Naive B cell (primary cell): ENCODE results near the gene PDGFA. TPM values are rescaled to one million over a fixed set of nuclear protein-coding genes. Genes with fewer than 3 reads are reported as not detected.

Source experiments
- ATAC-seq, 2 donors: fragments of 150-1000 bp; cut with Tn5 transposase; 2 replicates each; pipeline ENCODE4 v1.10.0; 2021; ENCODE audit warnings: low read depth in 2 of 2, mild to moderate bottlenecking in 2 of 2, moderate library complexity in 2 of 2
- DNase-seq: peaks from one replicate; pipeline ENCODE4 v3.0.0; 2022
- H3K27ac Mint-ChIP-seq, 6 donors: one replicate each; pipeline ENCODE4 v1.8.0; 2020 to 2022; ENCODE audit warnings: mild to moderate bottlenecking in 6 of 6, mixed read lengths in 6 of 6, moderate library complexity in 5 of 6, inconsistent platforms in 2 of 6
- H3K27me3 Mint-ChIP-seq, 3 donors: one replicate each; pipeline ENCODE4 v1.8.0; 2021 to 2022; ENCODE audit warnings: mixed read lengths in 3 of 3, mild to moderate bottlenecking in 1 of 3
- H3K36me3 Mint-ChIP-seq, 2 donors: one replicate each; pipeline ENCODE4 v1.8.0; 2020 to 2022; ENCODE audit warnings: mixed read lengths in 2 of 2, inconsistent platforms in 1 of 2, mild to moderate bottlenecking in 1 of 2
- H3K4me1 Mint-ChIP-seq, 3 donors: one replicate each; pipeline ENCODE4 v1.8.0; 2020 to 2022; ENCODE audit warnings: mixed read lengths in 3 of 3, inconsistent platforms in 1 of 3, mild to moderate bottlenecking in 1 of 3, moderate library complexity in 1 of 3
- H3K4me3 Mint-ChIP-seq, 8 donors: one replicate each; pipeline ENCODE4 v1.8.0; 2020 to 2022; ENCODE audit warnings: mild to moderate bottlenecking in 8 of 8, mixed read lengths in 8 of 8, moderate library complexity in 8 of 8, inconsistent platforms in 2 of 8
- H3K9me3 Mint-ChIP-seq, 7 donors: one replicate each; pipeline ENCODE4 v1.8.0; 2020 to 2022; ENCODE audit warnings: mixed read lengths in 7 of 7, mild to moderate bottlenecking in 5 of 7, inconsistent platforms in 2 of 7, moderate library complexity in 1 of 7
- polyA plus RNA-seq, 6 donors: library from polyadenylated mRNA; unstranded; fragments of 300-500 nt; fragmentation: Illumina TruSeq; gene quantifications; one replicate each; pipeline ENCODE4 v1.2.3, GENCODE V29; 2021; ENCODE audit warnings: low read depth in 6 of 6

Gene PDGFA
- polyA plus RNA-seq, 6 donors from 2014 or later, result 0.12 TPM; not detected in 5

DNA sequence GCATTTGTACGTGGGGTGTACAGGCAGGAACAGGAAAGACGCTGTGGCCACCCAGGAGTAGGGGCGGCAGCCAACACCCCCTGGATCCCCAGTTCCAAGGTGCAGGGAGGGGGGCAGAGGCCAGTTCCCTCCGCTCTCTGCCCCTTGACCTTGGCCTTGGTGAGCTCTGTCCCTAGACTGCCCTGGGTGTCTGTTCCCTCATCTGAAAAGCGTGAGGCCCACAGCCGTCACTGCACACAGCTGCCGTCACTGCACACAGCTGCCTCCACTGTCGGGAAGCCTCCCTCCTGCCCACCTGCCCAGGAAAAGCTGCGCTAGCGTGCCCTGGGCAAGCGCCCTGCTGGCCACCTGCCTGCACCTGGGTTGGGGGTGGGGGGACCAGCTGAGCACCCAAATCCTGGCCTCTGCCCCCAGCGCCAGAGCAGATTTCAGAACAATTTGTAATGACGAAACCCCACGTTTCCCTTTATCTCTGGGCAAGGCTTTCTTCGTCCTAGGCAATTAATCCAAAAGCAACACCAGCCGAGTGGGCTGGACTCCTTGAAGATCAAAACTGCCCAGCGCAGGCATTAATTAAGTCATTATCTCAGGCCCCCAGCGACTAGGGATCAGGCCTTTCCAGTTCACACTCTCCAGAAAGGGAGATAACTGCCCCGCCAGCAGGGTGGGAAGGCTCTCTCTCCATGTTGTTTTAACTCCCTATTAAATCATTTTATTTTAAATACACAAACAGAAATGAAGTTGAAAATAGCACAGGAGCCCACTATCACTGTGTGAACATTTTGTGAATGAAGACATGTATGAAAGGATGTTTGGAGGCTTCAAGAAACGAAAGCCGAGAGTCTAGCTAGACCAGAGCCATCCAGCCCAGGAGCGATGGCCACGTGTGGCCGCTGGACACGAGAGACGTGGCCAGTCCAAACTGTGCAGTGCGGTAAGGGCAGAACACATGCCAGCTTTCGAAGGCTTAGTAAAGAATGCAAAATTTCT, 4.0 kb upstream of the PDGFA start:
- H3K36me3 Mint-ChIP-seq, result no peaks in the 10 kb centered on the region
- peak overlapping the region in 3 of 6 donors; percentile 11 to 64 (median 59) for H3K27ac Mint-ChIP-seq
- ATAC-seq (no peak), DNase-seq (no peak)
- peaks cover 6 to 12% (median 6%) of the 10 kb centered on the region in 3 donors for H3K4me1 Mint-ChIP-seq
- H3K9me3 Mint-ChIP-seq, result no peaks in the 10 kb centered on the region
- H3K4me3 Mint-ChIP-seq, result peak overlapping the region; percentile 23 to 77 (median 56)
- H3K27me3 Mint-ChIP-seq, result peaks cover 3 to 16% (median 4%) of the 10 kb centered on the region in 3 donors

DNA sequence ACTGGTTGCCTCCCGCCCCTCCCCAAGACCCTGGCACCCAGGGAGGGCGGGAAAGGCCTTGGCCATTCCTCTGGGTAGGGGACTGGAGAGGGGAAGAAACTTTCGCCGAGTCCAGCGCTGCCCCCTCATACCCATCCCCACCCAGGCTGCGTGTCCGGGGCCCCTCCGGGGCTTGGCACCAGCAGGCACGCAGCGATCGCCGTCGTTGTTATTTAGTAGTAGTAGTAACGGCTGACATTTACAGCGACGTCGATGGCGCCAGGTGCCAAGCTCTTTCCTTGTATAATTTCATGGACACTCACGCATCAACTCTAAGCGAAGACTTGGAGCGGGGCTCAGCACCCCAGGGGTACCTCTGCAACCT, 3.3 kb upstream of the PDGFA start:
- Mint-ChIP-seq H3K4me3 (peak overlapping the region in 7 of 8 donors; percentile 9 to 77 (median 57)), H3K27ac (peak overlapping the region in 1 of 6 donors; percentile 59), H3K4me1 (peaks cover 8 to 13% (median 10%) of the 10 kb centered on the region in 3 donors), H3K27me3 (peaks cover 4 to 22% (median 8%) of the 10 kb centered on the region in 3 donors), H3K36me3 (no peaks in the 10 kb centered on the region), H3K9me3 (no peaks in the 10 kb centered on the region)
- DNase-seq (no peak), ATAC-seq (no peak)

DNA sequence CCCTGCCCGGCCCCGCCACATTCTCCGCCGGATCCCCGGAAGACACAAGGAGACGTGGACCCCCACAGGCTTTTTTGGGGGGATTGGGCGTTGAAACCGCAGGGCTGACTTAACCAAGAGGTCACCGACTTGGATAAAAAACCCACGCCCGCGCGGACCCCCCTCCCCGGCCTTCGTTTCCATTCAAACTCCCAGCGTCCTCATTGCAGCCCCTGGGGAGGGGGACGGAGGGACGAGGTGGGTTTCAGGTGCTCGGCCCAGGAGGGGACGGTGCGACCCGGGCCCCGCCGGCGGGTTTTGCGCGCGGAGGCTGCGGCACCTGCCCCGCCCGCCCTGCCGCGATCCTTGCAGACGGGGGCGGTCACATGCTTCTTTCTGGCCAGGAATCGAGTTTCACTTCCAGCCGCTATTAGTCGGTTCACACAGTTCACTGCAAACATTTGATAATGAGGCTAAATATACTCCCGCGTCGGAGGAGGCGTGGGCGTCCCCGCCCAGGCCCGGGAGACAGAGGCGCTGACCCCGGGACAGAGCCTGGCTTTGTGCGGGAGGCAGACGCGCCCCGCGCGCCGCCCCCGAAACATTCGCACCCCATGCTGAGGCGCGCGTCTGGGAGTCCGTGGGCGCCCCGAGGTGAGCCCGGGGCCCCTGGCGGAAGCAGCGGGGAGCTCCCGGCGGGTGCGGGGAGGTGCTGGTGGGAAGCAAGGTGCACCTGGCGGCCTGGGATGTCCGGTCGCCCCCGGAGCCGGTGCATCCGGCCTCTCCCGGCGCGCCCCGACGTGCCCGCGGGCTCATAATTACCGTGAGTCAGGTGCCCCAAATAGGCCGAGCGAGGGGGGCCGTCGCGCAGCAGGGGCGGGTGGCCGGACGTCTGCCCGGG, 2.7 kb upstream of the PDGFA start:
- Mint-ChIP-seq H3K4me3 (peak overlapping the region; percentile 70 to 82 (median 76)), H3K36me3 (no peaks in the 10 kb centered on the region), H3K27ac (peak overlapping the region in 2 of 6 donors; percentile 57 to 94), H3K27me3 (peaks cover 7 to 26% (median 8%) of the 10 kb centered on the region in 3 donors), H3K4me1 (peaks cover 12 to 18% (median 13%) of the 10 kb centered on the region in 3 donors), H3K9me3 (no peaks in the 10 kb centered on the region)
- DNase-seq (peak; percentile 64), ATAC-seq (peak; percentile 71 to 74)

DNA sequence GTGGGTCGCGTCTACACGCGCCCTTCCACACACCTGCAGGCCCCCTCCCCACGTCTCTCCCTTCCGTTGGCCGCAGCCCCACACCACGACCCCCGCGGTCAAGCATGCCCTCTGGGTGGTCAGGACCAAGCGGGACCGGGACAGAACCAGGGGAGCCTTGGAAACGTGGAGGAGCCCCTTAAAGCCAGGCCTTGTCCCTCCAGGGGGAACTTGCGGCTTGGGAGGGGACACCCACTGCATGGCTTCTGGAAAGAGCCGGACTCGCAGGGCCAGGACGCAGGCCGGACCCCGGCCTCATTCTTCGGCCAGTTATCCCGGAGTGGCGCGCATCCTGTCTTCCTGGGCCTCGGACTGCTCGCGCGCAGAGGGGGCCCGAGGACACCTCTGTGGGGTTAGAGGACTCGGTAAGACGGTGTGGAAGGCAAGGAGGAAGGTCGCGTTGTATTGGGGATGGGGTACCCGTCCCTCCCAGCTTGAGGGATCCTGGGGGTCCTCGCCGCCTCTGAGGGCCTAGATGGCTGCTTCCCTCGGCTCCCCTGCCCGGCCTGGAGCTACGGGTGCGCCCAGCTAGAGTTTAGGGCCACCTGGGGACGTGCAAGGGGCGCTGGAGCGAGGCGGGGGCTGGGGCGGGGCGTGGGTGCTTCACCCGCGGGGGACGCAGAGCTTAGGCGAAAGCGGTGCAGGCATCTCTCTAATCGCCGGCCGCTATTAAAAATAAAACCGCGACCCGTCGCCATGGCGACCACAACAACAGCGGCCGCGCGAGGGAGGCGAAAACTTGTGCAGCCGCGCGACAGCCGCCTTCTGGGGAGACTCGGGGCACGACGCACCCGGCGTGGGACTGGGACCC, 1.8 kb upstream of the PDGFA start:
- DNase-seq (peak; percentile 43), ATAC-seq (peak; percentile 29 to 46)
- Mint-ChIP-seq H3K27ac (peak overlapping the region in 2 of 6 donors; percentile 30 to 57), H3K9me3 (no peaks in the 10 kb centered on the region), H3K4me3 (peak overlapping the region; percentile 70 to 82 (median 76)), H3K27me3 (peaks cover 7 to 26% (median 11%) of the 10 kb centered on the region in 3 donors), H3K4me1 (peaks cover 12 to 18% (median 13%) of the 10 kb centered on the region in 3 donors), H3K36me3 (no peaks in the 10 kb centered on the region)

DNA sequence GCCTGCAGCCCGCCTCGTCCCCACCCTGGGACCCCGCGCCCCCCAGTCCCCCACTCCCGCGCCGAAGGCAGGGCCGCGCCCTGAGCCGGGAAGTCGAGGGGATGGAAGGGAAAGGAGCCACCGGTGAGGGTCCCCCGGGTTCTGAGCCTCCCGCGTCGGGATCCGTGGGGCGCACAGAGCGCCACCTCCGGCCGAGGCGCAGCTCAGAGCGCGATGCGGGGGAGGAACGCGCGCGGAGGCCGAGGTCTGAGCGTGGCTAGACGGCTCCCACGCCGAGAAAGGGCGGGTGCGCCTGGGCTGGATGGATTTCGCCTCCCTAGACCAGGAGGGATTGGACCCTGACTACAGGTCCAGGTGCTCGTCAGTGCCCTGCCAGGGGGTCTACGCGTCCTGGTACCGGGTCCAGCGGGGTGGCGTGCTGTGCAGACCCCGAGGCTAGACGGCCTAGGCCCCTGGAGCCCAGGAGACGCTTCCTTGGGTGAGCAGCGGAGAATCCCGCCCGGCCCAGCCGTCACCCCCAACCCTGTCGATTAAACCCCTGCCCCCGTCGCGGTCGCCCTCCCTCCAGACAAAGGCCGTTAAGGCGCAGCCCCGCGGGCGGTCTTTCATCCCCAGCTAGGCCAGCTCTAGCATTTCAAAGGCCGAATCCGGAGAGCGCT, 986 bp upstream of the PDGFA start:
- Mint-ChIP-seq H3K9me3 (no peaks in the 10 kb centered on the region), H3K4me1 (peaks cover 12 to 18% (median 13%) of the 10 kb centered on the region in 3 donors), H3K36me3 (no peaks in the 10 kb centered on the region), H3K4me3 (peak overlapping the region in 6 of 8 donors; percentile 25 to 82 (median 54)), H3K27me3 (peaks cover 7 to 33% (median 16%) of the 10 kb centered on the region in 3 donors), H3K27ac (no peak overlapping the region)
- DNase-seq (no peak), ATAC-seq (no peak)

DNA sequence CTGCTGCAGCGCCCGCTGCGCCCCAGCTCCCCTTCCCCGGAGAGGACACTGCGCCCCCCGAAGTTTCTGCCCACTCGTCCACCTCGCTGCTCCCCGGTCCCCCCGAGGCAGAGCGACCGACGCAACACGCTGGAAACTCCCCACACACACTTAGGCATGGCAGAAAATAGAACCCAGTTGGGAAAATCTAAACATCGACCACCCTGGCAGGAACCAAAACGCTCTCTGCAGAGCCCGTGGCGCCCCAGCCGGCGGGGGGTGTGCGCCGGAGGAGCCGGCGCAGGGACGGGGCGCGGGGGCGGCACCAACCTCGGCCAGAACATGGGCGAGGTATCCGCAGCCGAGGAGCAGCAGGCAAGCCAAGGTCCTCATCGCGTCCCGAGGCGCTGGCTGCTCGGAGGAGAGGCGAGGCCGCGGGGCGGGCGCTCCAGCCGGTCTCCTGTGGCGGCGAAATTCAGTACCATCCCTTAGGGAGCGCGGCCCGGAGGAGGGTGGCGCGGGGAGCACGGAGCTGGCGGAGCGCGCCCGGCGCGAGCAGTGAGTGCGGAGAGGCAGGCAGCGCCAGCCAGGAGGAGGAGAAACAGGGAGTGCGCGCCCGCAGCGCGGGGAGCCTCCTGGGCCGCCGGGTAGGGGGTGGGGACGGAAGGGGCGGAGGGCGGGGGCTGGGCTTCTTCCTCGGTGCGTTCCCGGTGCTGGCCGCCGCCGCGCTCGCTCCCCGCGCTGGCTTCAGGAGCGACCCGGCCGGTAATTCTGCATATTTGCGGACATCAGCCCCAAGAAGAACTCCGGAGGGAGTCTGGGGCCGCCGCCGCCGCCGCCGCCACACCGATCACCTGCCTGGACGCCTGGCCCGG, 789 bp downstream of the PDGFA start:
- peaks cover 12 to 21% (median 13%) of the 10 kb centered on the region in 3 donors for H3K4me1 Mint-ChIP-seq
- H3K9me3 Mint-ChIP-seq, result no peaks in the 10 kb centered on the region
- H3K4me3 Mint-ChIP-seq, result peak overlapping the region; percentile 57 to 92 (median 80)
- DNase-seq (no peak), ATAC-seq (no peak)
- H3K27me3 Mint-ChIP-seq, result peaks cover 7 to 29% (median 16%) of the 10 kb centered on the region in 3 donors
- H3K36me3 Mint-ChIP-seq, result no peaks in the 10 kb centered on the region
- H3K27ac Mint-ChIP-seq, result peak overlapping the region in 2 of 6 donors; percentile 29 to 47

DNA sequence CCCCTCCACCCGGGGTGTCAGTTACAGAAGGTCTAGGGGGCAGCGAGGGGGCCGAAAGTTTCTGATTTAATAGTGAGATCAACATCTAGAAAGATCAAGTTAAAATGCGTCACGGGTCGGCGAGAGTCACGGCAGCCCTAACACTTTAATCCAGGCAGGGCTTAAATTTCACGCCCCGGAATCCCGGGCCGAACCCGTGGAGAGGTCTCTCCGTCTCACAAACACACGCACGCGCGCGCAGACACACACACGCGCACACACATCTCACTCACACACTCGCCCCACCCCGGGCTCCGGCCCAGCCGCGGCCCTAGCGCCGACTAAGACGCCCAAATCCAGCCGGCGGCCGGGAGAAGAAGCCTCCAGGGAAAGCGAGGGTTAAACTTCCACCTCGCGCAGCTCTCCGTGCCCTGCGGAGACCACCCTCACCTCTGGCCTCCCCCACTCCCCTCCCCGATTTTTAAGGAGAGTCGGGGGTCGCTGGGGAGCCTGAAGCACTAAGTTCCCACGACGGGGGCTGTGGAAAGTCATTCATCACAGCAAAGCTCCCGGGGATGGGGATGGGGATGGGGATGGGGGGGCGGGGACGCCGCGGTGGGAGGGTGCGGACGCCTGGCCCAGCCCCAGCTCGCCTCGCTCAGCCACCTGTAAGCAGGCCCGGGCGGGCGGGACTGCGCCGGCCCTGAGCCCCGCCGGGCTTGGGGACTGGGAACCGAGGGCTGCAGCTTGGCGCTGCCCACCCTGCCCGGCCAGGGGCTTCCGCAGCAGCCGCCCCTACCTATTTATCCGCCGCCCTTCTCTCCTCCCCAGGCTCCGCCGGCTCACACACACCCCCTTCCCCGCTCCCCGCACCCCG, 1.6 kb downstream of the PDGFA start:
- no peaks in the 10 kb centered on the region for H3K36me3 Mint-ChIP-seq
- ATAC-seq, result no peak
- peak overlapping the region in 1 of 6 donors; percentile 68 for H3K27ac Mint-ChIP-seq
- H3K27me3 Mint-ChIP-seq, result peaks cover 7 to 33% (median 16%) of the 10 kb centered on the region in 3 donors
- peaks cover 12 to 17% (median 13%) of the 10 kb centered on the region in 3 donors for H3K4me1 Mint-ChIP-seq
- no peaks in the 10 kb centered on the region for H3K9me3 Mint-ChIP-seq
- peak overlapping the region; percentile 77 to 92 (median 82) for H3K4me3 Mint-ChIP-seq
- no peak for DNase-seq

DNA sequence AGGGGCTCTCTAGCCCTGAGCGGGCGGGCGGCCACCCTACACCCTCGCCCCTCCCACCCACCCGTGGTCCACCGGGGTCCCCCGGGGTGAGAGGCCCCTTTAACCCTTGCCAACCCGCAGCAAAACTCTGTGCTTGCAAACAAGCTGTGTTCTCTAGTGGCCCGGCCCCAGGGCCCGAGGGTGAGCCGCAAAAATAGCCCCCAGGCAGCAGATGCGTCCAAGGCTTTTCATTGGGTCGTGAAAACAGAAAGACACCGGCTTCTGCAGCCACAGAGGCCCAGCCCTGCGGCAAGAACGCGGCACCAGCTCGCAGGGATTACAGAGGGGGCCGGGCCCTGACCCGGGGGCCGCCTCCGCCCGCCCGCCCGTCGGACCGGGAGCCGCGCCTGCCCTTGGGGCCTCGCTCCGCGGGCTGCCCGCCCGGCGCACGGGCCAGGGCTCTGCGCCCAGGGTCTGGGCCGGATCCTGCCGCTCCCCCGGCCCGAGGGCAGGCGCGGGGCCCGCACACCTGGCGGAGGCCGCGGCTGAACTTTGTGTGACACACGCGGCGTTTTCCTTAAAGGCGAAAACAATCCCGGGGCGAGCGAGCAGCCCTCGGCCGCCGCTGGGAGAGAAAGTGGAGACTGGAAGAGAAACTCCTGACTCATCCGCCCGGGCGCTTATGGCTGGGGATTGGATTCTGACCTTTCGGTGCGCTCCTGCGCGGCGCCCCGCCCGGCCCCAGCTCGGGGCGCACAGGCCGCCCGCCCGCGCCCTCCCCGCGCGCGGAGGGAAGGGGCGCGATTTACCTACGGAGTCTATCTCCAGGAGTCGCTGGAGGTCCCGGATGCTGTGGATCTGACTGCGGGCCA, 2.8 kb downstream of the PDGFA start:
- Mint-ChIP-seq H3K27me3 (peaks cover 4 to 33% (median 16%) of the 10 kb centered on the region in 3 donors), H3K4me3 (peak overlapping the region in 4 of 8 donors; percentile 11 to 70 (median 38)), H3K36me3 (no peaks in the 10 kb centered on the region), H3K9me3 (no peaks in the 10 kb centered on the region), H3K4me1 (peaks cover 12 to 17% (median 13%) of the 10 kb centered on the region in 3 donors), H3K27ac (no peak overlapping the region)
- no peak for DNase-seq
- ATAC-seq, result no peak

DNA sequence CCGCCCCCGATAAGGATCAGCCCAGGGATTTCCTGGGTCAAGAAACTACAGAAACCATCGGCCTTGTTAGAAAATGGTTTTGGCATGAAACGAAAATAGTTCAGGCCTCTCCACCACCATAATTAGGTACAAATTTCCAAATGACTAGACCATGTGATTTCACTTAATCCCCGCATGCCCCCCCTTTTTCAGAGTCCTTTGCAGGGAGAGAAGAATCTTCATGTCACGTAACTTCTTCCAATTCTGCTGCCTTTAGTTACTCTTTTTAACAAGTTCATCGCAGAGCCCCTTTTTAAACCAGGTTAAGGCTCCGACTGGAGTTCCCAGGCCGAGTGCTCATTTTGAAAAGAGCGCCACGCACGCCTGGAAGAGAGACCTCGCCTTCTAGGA, 3.4 kb downstream of the PDGFA start:
- Mint-ChIP-seq H3K9me3 (no peaks in the 10 kb centered on the region), H3K4me1 (peaks cover 8 to 13% (median 12%) of the 10 kb centered on the region in 3 donors), H3K36me3 (no peaks in the 10 kb centered on the region), H3K27ac (no peak overlapping the region), H3K4me3 (peak overlapping the region in 4 of 8 donors; percentile 11 to 80 (median 38)), H3K27me3 (peaks cover 4 to 30% (median 16%) of the 10 kb centered on the region in 3 donors)
- ATAC-seq (no peak), DNase-seq (no peak)

DNA sequence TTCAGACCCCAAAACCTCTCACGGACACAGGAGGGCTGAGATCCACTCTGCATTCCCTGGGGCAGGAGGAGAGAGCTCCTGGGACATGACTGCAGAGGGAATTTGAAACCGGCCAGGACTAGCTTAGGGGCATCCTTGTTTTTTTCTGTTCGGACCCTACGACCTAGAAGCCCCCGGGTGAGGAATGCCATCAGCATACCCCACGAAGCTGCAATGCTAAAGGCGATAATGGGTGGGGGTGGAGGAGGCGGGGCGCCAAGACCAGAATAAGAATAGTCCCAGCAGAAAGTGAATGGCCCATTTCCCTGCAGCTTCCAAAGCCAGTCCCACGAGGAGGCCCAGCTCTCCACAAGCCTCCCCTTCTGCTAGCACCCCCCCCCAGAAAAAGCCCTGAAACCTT, 4.0 kb downstream of the PDGFA start:
- Mint-ChIP-seq H3K27ac (no peak overlapping the region), H3K27me3 (peaks cover 4 to 26% (median 16%) of the 10 kb centered on the region in 3 donors), H3K4me1 (peaks cover 6 to 9% (median 8%) of the 10 kb centered on the region in 3 donors), H3K4me3 (peak overlapping the region in 2 of 8 donors; percentile 9 to 29), H3K36me3 (no peaks in the 10 kb centered on the region), H3K9me3 (no peaks in the 10 kb centered on the region)
- DNase-seq (no peak), ATAC-seq (no peak)
